HG02798 (cell line): Measurements from ENCODE around the gene CNOT10.
"Not testable (repeated sequence)": the region's sequence is repeated elsewhere in the genome, so short reads cannot be mapped to it uniquely, and the experiment has no call there.

Experiments used
- ATAC-seq: cut with Tn5 transposase; IDR thresholded peaks from one replicate; pipeline ENCODE4 v1.9.1; 2021; ENCODE audit warnings: mild to moderate bottlenecking; ENCODE audit not compliant: unreplicated experiment, poor library complexity

The CNOT10 gene

DNA sequence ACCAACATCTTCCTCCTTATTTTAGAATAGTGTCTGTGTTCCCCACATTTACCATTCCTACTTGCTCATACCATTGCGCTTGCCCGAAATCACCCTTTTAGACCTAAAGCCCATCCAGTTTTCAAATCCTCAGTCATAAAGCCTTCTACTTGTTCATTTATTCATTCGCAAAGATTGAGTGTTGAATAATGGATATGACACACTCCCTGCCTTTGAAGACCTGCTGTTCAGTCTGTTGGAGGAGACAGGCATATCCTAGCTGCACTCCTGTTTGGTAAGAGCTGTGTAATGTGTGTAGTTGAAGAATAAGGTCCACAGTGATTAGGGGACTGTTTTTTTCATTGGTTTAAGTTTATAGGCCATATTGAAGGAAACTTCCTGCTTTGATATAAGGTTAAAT is 1.7 kb downstream of the CNOT10 start:
- no peak for ATAC-seq

GRCh38 chr3:32691847-32692246 is 6.9 kb downstream of the CNOT10 start:
- ATAC-seq = no peak

DNA sequence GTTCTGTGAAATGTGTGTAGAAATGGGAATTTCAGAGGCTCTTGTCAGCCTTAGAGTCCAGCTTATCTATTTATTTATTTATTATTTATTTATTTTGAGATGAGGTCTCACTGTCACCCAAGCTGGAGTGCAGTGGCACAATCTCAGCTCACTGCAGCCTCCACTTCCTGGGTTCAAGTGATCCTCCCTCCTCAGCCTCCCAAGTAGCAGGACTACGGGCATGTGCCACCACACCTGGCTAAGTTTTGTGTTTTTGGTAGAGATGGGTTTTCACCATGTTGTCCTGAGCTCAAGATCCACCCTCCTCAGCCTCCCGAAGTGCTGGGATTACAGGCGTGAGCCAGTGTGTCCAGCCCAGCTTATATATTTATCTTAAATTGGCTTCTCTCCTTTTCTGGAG is 11.5 kb downstream of the CNOT10 start:
- ATAC-seq = no peak

GRCh38 chr3:32698506-32698905 is 13.5 kb downstream of the CNOT10 start:
- ATAC-seq = no peak

- no peak for ATAC-seq
Observed at GRCh38 chr3:32699429-32699828, 14.4 kb downstream of the CNOT10 start.

DNA sequence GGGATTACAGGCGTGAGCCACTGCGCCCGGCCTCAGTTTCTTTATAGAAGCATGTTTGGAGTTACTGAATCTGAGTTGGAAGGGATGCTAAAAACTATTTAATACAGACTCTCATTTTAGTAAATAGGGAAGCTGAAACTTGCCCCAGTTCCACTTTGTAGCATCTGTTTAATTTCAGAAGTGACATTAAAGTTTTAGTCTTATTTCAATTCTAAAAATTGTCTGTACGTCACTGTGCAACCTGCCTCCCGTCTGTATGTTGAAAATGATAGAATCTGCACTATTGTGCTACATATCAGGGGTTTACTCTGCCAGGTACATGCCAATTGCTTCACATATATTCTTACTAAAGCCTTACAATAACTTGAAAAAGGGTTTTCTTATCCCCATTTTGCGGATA is 15.3 kb downstream of the CNOT10 start:
- ATAC-seq = no peak

GRCh38 chr3:32703491-32703972 is 18.5 kb downstream of the CNOT10 start:
- no peak for ATAC-seq

- no peak for ATAC-seq
Observed at GRCh38 chr3:32705232-32705631, 20.2 kb downstream of the CNOT10 start.

- ATAC-seq = no peak
Observed at GRCh38 chr3:32706348-32707025, 21.5 kb downstream of the CNOT10 start.

DNA sequence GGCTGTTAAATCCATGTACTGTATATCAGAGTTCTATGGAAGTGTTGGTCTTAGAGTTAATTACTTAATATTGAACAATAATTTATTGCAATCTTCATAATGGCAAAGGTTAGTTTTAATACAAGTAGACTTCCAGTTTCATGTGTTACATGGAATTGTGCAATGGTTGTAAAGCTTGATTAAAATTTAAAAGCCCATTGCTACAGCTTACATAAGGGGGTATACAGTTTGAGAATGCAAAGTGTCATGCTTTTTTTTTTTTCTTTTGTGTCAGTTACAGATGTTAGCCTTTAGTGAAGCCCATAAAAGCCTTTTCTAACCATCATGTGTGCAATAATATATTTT is 22.0 kb downstream of the CNOT10 start:
- no peak for ATAC-seq

- ATAC-seq = no peak
Observed at GRCh38 chr3:32708672-32709283, 23.8 kb downstream of the CNOT10 start.

DNA sequence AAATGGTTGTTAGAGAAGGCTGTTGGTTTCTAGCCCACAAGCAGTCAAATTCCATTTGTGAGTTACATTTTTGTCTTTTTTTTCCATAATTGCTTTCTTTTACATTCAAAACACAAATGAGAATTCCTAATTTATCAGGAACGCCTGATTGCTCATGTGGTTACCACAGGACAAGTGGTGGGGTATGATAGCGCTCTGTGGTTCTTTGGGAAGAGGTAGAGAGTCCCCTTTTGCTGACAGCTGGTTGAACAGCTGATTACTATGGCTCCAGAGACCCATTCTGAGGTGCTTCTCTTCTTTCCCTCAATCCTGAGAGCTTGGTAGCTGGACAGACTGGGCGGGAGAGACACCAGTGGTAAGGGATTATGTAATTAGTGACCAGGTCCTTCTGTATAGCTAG is 24.4 kb downstream of the CNOT10 start:
- no peak for ATAC-seq

- ATAC-seq = no peak
Observed at GRCh38 chr3:32712506-32713055, 27.6 kb downstream of the CNOT10 start.

DNA sequence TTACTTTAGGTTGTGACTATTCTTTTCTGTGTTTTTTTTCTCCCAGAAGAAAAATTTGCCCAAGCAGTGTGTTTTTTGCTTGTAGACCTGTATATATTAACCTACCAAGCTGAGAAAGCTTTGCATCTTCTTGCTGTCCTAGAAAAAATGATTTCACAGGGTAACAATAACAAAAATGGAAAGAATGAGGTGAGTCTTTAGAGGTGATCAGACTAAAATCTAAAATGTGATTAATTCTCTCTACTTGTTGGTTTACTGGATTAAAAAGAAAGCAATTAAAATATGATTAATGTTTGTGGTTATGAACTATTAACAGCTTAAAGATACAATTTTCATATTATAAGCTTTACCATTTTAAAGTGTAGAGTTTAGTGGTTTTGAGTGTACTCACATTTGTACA is 28.2 kb downstream of the CNOT10 start:
- ATAC-seq = no peak

DNA sequence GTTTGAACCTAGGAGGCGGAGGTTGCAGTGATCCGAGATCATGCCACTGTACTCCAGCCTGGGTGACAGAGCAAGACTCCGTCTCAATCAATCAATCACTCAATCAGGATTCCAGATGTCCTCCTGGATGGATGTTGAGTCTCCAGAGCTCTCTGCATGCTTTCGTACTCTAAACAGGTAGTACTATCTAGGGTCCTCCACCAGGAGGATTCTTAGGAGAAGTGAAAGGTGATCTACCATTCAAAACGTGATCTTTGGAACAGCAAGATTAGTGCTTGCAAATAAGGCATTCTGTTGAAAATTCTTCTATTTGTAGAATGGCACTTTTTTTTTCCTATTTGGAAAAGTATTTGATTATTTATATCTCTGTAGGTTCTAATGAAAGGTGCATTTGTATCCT is 34.3 kb downstream of the CNOT10 start:
- no peak for ATAC-seq

DNA sequence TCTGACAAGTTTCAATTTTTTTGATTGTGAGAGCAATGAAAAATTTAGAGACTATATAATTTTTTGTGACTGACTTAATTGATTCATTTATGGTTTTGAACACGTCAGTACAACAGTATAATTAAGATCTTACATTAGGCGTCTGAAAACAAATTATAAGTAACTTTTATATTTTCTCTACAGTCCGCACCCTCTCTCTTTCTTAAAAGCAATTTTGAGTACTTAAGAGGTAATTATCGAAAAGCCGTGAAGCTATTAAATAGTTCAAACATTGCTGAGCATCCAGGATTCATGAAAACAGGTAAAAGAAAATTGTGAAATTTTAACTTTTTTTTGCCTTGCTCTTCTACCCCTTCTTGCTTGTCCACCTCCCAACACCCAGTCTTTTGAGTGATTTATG is 34.9 kb downstream of the CNOT10 start:
- ATAC-seq = no peak

DNA sequence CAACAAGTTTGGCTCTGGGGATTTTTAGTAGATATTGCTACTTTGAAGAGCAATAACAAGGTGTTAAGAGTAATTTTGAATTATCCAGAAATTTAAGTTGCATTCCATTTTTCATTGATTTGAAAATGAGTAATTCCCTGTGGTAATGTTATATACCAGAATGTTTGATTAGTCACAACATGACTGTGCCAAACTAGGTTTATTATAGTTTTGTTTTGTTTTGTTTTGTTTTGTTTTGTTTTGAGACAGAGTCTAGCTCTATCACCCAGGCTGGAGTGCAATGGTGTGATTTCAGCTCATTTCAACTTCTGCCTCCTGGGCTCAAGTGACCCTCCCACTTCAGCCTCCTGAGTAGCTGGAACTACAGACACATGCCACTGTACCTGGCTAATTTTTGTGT is 40.7 kb downstream of the CNOT10 start:
- no peak for ATAC-seq

DNA sequence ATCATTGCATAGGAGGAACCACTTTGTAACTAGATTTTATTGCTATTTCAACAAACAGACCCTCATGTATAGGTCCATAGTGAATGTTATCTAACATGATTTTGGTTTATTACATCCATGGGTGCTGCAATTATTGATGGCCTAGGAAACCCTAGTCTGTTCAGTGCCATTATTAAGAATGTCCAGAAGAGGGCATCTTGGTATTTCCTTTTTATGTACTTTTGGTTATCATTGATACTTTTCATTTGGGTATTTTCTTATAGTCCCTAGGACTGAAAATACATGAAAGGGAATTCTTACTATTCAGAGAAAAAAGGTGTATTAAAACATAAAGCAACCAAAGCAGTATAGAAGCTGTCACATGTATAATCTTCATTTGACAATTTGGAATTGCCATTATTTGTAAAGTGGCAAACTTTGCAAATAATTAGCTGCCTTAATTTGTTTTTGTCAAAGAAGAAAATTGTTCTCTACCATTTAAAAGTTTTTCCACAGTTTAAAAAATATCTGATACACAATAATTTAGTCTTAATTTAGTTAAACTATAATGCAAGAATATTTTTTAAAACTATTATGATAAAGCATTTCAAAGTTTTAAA is 48.7 kb downstream of the CNOT10 start:
- ATAC-seq = no peak

DNA sequence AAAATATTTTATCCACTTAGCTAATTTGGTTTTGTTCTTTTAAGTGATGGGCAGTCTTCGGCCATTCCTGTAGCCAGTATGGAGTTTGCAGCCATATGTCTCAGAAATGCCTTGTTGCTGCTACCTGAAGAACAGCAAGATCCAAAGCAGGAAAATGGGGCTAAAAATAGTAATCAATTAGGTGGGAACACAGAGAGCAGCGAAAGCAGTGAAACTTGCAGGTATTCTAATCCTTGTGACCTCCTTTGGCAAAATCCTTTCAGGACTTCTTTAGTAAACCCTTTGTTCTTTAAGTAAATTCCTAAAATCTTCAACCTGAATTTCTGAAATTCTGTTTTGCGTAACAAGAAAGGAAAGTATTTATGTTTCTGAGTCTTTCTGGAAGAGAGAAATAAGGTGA is 49.8 kb downstream of the CNOT10 start:
- no peak for ATAC-seq

- ATAC-seq = not testable (repeated sequence)
Observed at GRCh38 chr3:32743470-32743869, 58.5 kb downstream of the CNOT10 start.

- no peak for ATAC-seq
Observed at GRCh38 chr3:32743934-32744333, 58.9 kb downstream of the CNOT10 start.

GRCh38 chr3:32751377-32751776 is 66.4 kb downstream of the CNOT10 start:
- no peak for ATAC-seq
